Measurements from ENCODE around the gene MAPK11.

The MAPK11 gene

GRCh38 chr22:50293441-50294318, 23.5 kb upstream of the MAPK11 start:
- no peak for DNase-seq (ENCODE audit: low read depth in 2 of 2)

- DNase-seq (ENCODE audit: low read depth in 2 of 2), result no peak
Measured at GRCh38 chr22:50292643-50293440, 22.7 kb upstream of the MAPK11 start.

- no peak for DNase-seq (ENCODE audit: low read depth in 2 of 2)
Measured at GRCh38 chr22:50289942-50290630, 19.9 kb upstream of the MAPK11 start.

- no peak for DNase-seq (ENCODE audit: low read depth in 2 of 2)
Measured at GRCh38 chr22:50289151-50289941, 19.2 kb upstream of the MAPK11 start.

GRCh38 chr22:50287731-50288130, 17.6 kb upstream of the MAPK11 start:
- DNase-seq (ENCODE audit: low read depth in 2 of 2), result no peak

GRCh38 chr22:50286701-50287318, 16.6 kb upstream of the MAPK11 start:
- no peak for DNase-seq (ENCODE audit: low read depth in 2 of 2)

GRCh38 chr22:50286275-50286674, 16.1 kb upstream of the MAPK11 start:
- DNase-seq (ENCODE audit: low read depth in 2 of 2), result no peak

- DNase-seq (ENCODE audit: low read depth in 2 of 2), result no peak
Measured at GRCh38 chr22:50285568-50286229, 15.5 kb upstream of the MAPK11 start.

- no peak for DNase-seq (ENCODE audit: low read depth in 2 of 2)
Measured at GRCh38 chr22:50284479-50284878, 14.3 kb upstream of the MAPK11 start.

- DNase-seq (ENCODE audit: low read depth in 2 of 2), result no peak
Measured at GRCh38 chr22:50283821-50284220, 13.6 kb upstream of the MAPK11 start.

- DNase-seq (ENCODE audit: low read depth in 2 of 2), result no peak
Measured at GRCh38 chr22:50282361-50283155, 12.4 kb upstream of the MAPK11 start.

- no peak for DNase-seq (ENCODE audit: low read depth in 2 of 2)
Measured at GRCh38 chr22:50281957-50282356, 11.8 kb upstream of the MAPK11 start.

- DNase-seq (ENCODE audit: low read depth in 2 of 2), result no peak
Measured at GRCh38 chr22:50281384-50281760, 11.2 kb upstream of the MAPK11 start.

GRCh38 chr22:50280708-50281383, 10.7 kb upstream of the MAPK11 start:
- DNase-seq (ENCODE audit: low read depth in 2 of 2), result no peak

GRCh38 chr22:50280022-50280707, 10.0 kb upstream of the MAPK11 start:
- no peak for DNase-seq (ENCODE audit: low read depth in 2 of 2)

- no peak for DNase-seq (ENCODE audit: low read depth in 2 of 2)
Measured at GRCh38 chr22:50278956-50279619, 8.9 kb upstream of the MAPK11 start.

GRCh38 chr22:50278461-50278860, 8.3 kb upstream of the MAPK11 start:
- no peak for DNase-seq (ENCODE audit: low read depth in 2 of 2)

GRCh38 chr22:50277761-50278160, 7.6 kb upstream of the MAPK11 start:
- no peak for DNase-seq (ENCODE audit: low read depth in 2 of 2)
